ENCODE results near the gene BSG.

The BSG gene

DNA sequence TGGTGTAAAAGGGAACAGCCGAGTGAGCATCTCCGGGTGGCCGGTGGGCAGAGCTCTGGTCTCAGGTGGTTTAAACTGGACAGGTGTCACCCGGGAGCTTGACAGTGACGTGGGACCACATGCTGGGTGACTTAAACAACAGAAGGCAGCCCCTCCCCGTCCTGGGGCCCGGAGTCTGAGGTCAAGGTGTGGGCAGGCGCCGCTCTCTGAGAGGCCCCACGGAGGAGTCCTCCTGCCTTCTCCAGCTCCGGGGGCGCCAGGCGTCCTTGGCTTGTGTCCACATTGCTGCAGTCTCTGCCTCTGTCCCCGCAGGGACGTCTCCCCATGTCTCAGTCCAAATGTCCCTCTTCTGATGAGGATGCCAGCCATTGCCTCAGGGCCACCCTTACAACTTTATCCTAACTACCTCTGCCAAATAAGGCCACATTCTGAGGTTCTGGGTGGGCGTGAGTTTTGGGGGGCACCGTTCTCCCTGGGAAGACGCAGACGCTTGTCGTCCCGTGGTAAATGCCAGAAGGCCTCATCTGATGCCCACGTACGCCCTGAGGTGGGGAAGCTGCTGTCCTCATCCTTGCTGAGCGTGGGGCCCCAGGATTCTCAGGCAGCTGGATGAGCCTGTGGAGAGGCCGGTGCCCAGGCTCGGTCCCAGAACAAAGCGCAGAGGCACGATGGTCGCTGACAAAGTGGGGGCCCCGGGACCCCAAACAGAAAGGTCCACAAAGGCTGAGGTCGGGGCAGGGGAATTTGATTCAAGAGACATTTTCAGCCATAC is 15.6 kb upstream of the BSG start:
- Histone ChIP-seq H3K9me3 (ENCODE audit: control insufficient read depth in 2 of 2, low read length in 2 of 2) (no peaks in the 10 kb centered on the region), H3K4me3 (ENCODE audit: low read length in 2 of 2) (peak overlapping the region in 1 of 2 donors; percentile 54), H3K9ac (ENCODE audit: low read depth in 1 of 2, low read length in 2 of 2) (peak overlapping the region; percentile 14 to 64), H3K4me1 (ENCODE audit: control insufficient read depth in 2 of 2, insufficient read depth in 2 of 2, low read length in 2 of 2) (peaks cover 7 to 15% of the 10 kb centered on the region in 2 donors), H3K36me3 (ENCODE audit: control insufficient read depth in 2 of 2, insufficient read depth in 2 of 2, low read length in 2 of 2) (no peaks in the 10 kb centered on the region), H3K27ac (ENCODE audit: low read depth in 2 of 2, low read length in 2 of 2) (peak overlapping the region; percentile 76 to 81), H3K27me3 (ENCODE audit: control insufficient read depth in 2 of 2, insufficient read depth in 2 of 2, low read length in 2 of 2) (no peaks in the 10 kb centered on the region)

DNA sequence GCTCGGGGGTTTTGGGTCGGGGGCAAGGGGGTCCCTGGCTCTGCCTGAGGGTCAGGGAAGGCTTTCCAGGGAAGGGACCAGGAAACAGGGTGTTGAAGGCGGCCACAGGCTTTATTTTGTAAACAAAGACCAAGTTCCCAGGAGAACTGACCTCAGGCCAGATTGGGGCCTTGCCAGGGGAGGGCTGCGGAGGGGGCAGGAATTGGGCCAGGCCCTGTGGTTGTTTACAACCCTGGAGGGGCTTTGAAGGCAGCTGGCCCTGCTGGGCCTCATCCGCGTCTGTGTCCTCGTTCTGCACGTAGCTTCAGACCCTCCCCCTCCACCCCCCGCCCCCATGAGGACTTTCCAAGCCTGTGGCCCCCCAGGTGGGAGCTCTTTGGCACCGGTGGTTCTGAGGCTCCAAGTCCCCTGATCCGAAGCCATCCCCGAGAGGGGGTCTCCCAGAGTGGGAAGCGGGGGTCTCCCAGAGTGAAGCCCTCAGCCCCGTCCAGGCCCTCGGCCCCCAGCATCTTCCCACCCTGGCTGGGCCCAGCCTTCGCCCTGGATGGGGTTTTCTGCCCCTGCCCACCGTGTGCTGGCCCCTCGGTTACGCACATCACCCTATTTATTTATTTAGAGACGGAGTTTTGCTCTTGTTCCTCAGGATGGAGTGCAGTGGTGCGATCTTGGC is 13.5 kb upstream of the BSG start:
- H3K27ac ChIP-seq (ENCODE audit: low read depth in 2 of 2, low read length in 2 of 2) = no peak overlapping the region
- H3K9ac ChIP-seq (ENCODE audit: low read depth in 1 of 2, low read length in 2 of 2) = no peak overlapping the region
- no peaks in the 10 kb centered on the region for H3K27me3 ChIP-seq (ENCODE audit: control insufficient read depth in 2 of 2, insufficient read depth in 2 of 2, low read length in 2 of 2)
- peaks cover 7 to 8% of the 10 kb centered on the region in 2 donors for H3K4me1 ChIP-seq (ENCODE audit: control insufficient read depth in 2 of 2, insufficient read depth in 2 of 2, low read length in 2 of 2)
- no peaks in the 10 kb centered on the region for H3K9me3 ChIP-seq (ENCODE audit: control insufficient read depth in 2 of 2, low read length in 2 of 2)
- no peak overlapping the region for H3K4me3 ChIP-seq (ENCODE audit: low read length in 2 of 2)
- H3K36me3 ChIP-seq (ENCODE audit: control insufficient read depth in 2 of 2, insufficient read depth in 2 of 2, low read length in 2 of 2) = no peaks in the 10 kb centered on the region

DNA sequence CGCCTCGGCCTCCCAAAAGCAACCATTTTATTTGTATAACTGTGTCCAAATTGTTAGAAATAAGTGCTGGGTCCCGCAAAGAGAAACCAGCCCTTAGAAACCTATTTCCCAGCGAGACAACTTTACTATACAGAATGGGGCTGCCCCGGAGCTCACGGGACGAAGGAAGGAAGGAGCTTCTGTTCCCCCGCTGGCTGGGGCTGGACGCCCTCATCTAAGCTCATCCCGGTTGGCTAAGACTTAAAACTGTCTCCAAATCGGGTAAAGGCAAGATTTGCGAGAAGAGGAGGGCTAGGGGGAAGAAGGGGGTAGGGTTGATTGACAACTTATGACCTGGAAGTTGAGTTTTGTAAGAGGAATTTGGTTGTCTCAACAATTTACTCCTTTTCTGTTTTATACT is 12.3 kb upstream of the BSG start:
- no peaks in the 10 kb centered on the region for H3K36me3 ChIP-seq (ENCODE audit: control insufficient read depth in 2 of 2, insufficient read depth in 2 of 2, low read length in 2 of 2)
- no peak overlapping the region for H3K4me3 ChIP-seq (ENCODE audit: low read length in 2 of 2)
- no peak overlapping the region for H3K27ac ChIP-seq (ENCODE audit: low read depth in 2 of 2, low read length in 2 of 2)
- no peak overlapping the region for H3K9ac ChIP-seq (ENCODE audit: low read depth in 1 of 2, low read length in 2 of 2)
- no peaks in the 10 kb centered on the region for H3K27me3 ChIP-seq (ENCODE audit: control insufficient read depth in 2 of 2, insufficient read depth in 2 of 2, low read length in 2 of 2)
- H3K4me1 ChIP-seq (ENCODE audit: control insufficient read depth in 2 of 2, insufficient read depth in 2 of 2, low read length in 2 of 2) = peaks cover 7 to 8% of the 10 kb centered on the region in 2 donors
- no peaks in the 10 kb centered on the region for H3K9me3 ChIP-seq (ENCODE audit: control insufficient read depth in 2 of 2, low read length in 2 of 2)

DNA sequence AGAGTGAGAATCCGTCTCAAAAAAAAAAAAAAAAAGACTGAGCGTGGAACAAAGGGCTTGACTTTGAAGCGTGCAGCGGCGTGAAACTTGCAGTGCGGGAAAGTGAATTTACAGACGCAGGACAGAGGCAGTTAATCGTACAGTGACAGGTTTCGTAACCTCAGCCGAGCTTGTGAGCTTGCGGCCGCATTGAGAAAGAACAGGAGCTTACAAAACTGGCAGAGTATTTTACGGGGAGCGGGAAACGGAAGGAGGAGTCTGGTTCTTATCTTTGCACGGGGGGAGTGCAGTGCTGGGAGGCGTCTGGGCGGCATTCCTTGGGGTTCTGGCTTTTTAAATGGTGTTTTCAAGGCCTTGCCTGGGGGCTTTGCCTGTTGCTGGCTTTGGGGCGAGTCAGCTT is 6.0 kb upstream of the BSG start:
- Histone ChIP-seq H3K36me3 (ENCODE audit: control insufficient read depth in 2 of 2, insufficient read depth in 2 of 2, low read length in 2 of 2) (no peaks in the 10 kb centered on the region), H3K4me1 (ENCODE audit: control insufficient read depth in 2 of 2, insufficient read depth in 2 of 2, low read length in 2 of 2) (peaks cover 4 to 6% of the 10 kb centered on the region in 2 donors), H3K9me3 (ENCODE audit: control insufficient read depth in 2 of 2, low read length in 2 of 2) (no peaks in the 10 kb centered on the region), H3K27ac (ENCODE audit: low read depth in 2 of 2, low read length in 2 of 2) (no peak overlapping the region), H3K27me3 (ENCODE audit: control insufficient read depth in 2 of 2, insufficient read depth in 2 of 2, low read length in 2 of 2) (no peaks in the 10 kb centered on the region), H3K4me3 (ENCODE audit: low read length in 2 of 2) (no peak overlapping the region), H3K9ac (ENCODE audit: low read depth in 1 of 2, low read length in 2 of 2) (no peak overlapping the region)

DNA sequence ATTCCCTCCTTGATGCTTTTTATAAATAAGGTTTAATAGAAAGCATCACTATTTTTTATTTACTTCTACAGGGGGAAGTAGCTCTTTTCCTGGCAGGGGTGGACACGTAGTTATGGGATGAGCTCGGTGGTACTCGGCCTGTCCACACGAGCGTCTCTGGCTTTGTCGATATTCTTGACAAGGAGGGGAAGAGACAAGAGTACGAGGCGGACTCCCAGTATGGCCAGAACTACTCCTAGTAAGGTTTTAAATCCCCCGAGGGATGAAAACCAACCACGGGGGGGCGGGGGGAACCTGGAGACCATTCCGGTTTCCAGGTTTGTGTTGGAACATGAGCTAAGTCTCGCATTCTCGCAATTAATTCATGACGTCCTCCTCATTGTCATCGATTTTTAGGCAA is 5.6 kb upstream of the BSG start:
- H3K27ac ChIP-seq (ENCODE audit: low read depth in 2 of 2, low read length in 2 of 2) = no peak overlapping the region
- no peak overlapping the region for H3K4me3 ChIP-seq (ENCODE audit: low read length in 2 of 2)
- no peaks in the 10 kb centered on the region for H3K27me3 ChIP-seq (ENCODE audit: control insufficient read depth in 2 of 2, insufficient read depth in 2 of 2, low read length in 2 of 2)
- H3K4me1 ChIP-seq (ENCODE audit: control insufficient read depth in 2 of 2, insufficient read depth in 2 of 2, low read length in 2 of 2) = peaks cover 7 to 10% of the 10 kb centered on the region in 2 donors
- H3K36me3 ChIP-seq (ENCODE audit: control insufficient read depth in 2 of 2, insufficient read depth in 2 of 2, low read length in 2 of 2) = no peaks in the 10 kb centered on the region
- no peak overlapping the region for H3K9ac ChIP-seq (ENCODE audit: low read depth in 1 of 2, low read length in 2 of 2)
- H3K9me3 ChIP-seq (ENCODE audit: control insufficient read depth in 2 of 2, low read length in 2 of 2) = no peaks in the 10 kb centered on the region

DNA sequence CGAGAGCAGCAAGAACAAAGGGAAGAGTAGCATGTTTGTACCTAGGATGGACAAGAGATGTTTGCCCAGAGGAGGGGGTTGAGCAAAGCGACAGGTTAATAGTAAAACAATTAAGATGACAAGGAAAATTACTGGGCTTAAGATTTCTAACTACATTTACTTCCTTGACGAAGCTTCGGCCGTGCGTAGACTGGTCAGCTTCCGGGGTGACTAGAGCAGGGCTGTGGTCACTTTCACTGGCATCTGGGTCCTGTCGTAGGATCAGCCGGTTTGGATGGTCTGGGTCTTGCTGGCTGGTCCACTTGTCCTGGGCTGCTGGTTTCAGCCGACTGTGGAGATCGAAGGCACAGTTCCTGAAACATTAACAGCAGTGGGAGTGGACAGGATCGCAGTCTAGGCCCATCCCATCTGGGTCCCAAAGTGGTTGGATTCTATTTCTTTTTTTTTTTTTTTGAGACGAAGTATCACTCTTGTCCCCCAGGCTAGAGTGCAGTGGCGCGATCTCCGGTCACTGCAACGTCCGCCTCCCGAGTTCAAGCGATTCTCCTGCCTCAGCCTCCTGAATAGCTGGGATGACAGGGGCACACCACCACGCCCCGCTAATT is 5.0 kb upstream of the BSG start:
- no peaks in the 10 kb centered on the region for H3K9me3 ChIP-seq (ENCODE audit: control insufficient read depth in 2 of 2, low read length in 2 of 2)
- H3K9ac ChIP-seq (ENCODE audit: low read depth in 1 of 2, low read length in 2 of 2) = no peak overlapping the region
- H3K4me1 ChIP-seq (ENCODE audit: control insufficient read depth in 2 of 2, insufficient read depth in 2 of 2, low read length in 2 of 2) = peaks cover 7 to 10% of the 10 kb centered on the region in 2 donors
- H3K27ac ChIP-seq (ENCODE audit: low read depth in 2 of 2, low read length in 2 of 2) = peak overlapping the region in 1 of 2 donors; percentile 28
- H3K4me3 ChIP-seq (ENCODE audit: low read length in 2 of 2) = no peak overlapping the region
- no peaks in the 10 kb centered on the region for H3K27me3 ChIP-seq (ENCODE audit: control insufficient read depth in 2 of 2, insufficient read depth in 2 of 2, low read length in 2 of 2)
- H3K36me3 ChIP-seq (ENCODE audit: control insufficient read depth in 2 of 2, insufficient read depth in 2 of 2, low read length in 2 of 2) = no peaks in the 10 kb centered on the region

DNA sequence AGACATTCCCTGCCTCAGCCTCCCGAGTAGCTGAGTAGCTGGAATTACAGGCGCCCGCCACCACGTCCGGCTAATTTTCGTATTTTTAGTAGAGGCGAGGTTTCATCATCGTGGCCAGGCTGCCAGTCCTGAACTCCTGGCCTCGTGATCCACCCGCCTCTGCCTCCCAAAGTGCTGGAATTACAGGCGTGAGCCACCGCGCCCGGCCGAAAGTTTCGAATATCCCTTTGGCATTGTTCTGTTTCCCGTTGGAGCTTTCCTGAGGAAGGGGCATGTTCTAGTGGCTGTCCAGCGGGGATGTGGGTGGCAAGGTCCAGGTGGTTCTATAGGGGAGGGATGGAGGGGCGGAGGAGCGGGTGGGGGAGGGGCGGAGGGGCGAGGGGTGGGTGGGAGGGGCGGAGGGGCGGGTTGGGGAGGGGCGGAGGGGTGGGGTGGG is 2.1 kb upstream of the BSG start:
- no peaks in the 10 kb centered on the region for H3K36me3 ChIP-seq (ENCODE audit: control insufficient read depth in 2 of 2, insufficient read depth in 2 of 2, low read length in 2 of 2)
- H3K27ac ChIP-seq (ENCODE audit: low read depth in 2 of 2, low read length in 2 of 2) = peak overlapping the region in 1 of 2 donors; percentile 23
- H3K4me1 ChIP-seq (ENCODE audit: control insufficient read depth in 2 of 2, insufficient read depth in 2 of 2, low read length in 2 of 2) = peaks cover 22 to 26% of the 10 kb centered on the region in 2 donors
- H3K9ac ChIP-seq (ENCODE audit: low read depth in 1 of 2, low read length in 2 of 2) = no peak overlapping the region
- no peaks in the 10 kb centered on the region for H3K9me3 ChIP-seq (ENCODE audit: control insufficient read depth in 2 of 2, low read length in 2 of 2)
- no peak overlapping the region for H3K4me3 ChIP-seq (ENCODE audit: low read length in 2 of 2)
- no peaks in the 10 kb centered on the region for H3K27me3 ChIP-seq (ENCODE audit: control insufficient read depth in 2 of 2, insufficient read depth in 2 of 2, low read length in 2 of 2)

DNA sequence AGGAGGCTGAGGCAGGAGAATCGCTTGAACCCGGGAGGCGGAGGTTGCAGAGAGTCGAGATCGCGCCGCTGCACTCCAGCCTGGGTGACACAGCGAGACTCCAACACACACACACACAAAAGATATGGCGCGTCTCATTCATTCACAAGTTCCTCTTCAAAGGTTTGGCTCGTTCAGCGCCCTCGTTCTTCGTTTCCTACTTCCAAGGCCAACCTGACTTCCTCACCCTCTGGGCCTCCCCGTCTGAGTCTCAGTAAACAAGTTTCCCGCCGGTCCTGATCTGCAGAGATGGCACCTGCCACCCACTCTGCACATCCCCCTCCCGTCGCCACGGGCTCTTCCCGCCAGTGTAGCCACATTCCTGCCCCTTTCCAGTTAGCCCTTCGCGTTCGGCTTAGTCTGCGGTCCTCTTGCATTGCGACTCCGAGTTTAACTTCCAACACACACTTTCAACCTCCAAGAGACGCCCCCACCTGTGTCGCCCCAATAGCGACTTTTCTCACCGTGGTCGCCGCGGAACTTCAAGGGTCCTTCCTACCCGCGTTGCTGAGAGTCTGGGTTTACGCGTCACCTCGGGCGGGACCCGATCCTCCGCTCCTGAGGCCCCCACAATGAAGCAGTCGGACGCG is 1.3 kb upstream of the BSG start:
- Histone ChIP-seq H3K9ac (ENCODE audit: low read depth in 1 of 2, low read length in 2 of 2) (peak overlapping the region; percentile 61 to 87), H3K27me3 (ENCODE audit: control insufficient read depth in 2 of 2, insufficient read depth in 2 of 2, low read length in 2 of 2) (no peaks in the 10 kb centered on the region), H3K4me1 (ENCODE audit: control insufficient read depth in 2 of 2, insufficient read depth in 2 of 2, low read length in 2 of 2) (peaks cover 27 to 28% of the 10 kb centered on the region in 2 donors), H3K36me3 (ENCODE audit: control insufficient read depth in 2 of 2, insufficient read depth in 2 of 2, low read length in 2 of 2) (peaks cover 0 to 2% of the 10 kb centered on the region in 2 donors), H3K9me3 (ENCODE audit: control insufficient read depth in 2 of 2, low read length in 2 of 2) (no peaks in the 10 kb centered on the region), H3K27ac (ENCODE audit: low read depth in 2 of 2, low read length in 2 of 2) (peak overlapping the region; percentile 92), H3K4me3 (ENCODE audit: low read length in 2 of 2) (peak overlapping the region; percentile 62 to 82)

DNA sequence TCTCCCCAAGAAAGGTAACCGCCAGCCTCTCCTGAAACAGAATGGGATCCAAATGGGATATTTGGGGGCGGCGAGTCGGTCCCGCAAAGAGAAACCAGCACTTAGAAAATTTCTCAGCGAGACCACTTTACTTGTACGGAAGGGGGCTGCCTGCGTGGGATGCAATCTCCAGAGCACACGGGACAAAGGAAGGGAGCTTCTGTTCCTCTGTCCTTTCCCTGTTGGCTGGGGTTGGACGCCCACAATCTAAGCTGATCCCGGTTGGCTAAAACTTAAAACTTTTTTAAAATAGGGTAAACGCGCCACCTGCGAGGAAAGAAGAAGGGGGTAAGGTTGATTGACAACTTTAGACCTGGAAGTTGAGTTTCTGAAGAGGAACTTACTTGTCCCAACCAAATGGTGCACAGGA is 826 bp upstream of the BSG start:
- Histone ChIP-seq H3K27ac (ENCODE audit: low read depth in 2 of 2, low read length in 2 of 2) (peak overlapping the region; percentile 92), H3K9ac (ENCODE audit: low read depth in 1 of 2, low read length in 2 of 2) (peak overlapping the region; percentile 61 to 87), H3K9me3 (ENCODE audit: control insufficient read depth in 2 of 2, low read length in 2 of 2) (no peaks in the 10 kb centered on the region), H3K36me3 (ENCODE audit: control insufficient read depth in 2 of 2, insufficient read depth in 2 of 2, low read length in 2 of 2) (peaks cover 0 to 3% of the 10 kb centered on the region in 2 donors), H3K4me1 (ENCODE audit: control insufficient read depth in 2 of 2, insufficient read depth in 2 of 2, low read length in 2 of 2) (peaks cover 29% of the 10 kb centered on the region in 2 donors), H3K27me3 (ENCODE audit: control insufficient read depth in 2 of 2, insufficient read depth in 2 of 2, low read length in 2 of 2) (no peaks in the 10 kb centered on the region), H3K4me3 (ENCODE audit: low read length in 2 of 2) (peak overlapping the region; percentile 62 to 82)

All from mucosa of rectum (tissue), 2 donors.